Posterior vena cava (tissue), 2 donors: ENCODE results near the gene TBX3. TPM values are rescaled to one million over a fixed set of nuclear protein-coding genes. Genes with fewer than 3 reads are reported as not detected.

Source experiments
- DNase-seq: peaks from one replicate; pipeline ENCODE4 v3.0.0-alpha.2; 2020; ENCODE audit warnings: low spot score
- intact Hi-C, 2 donors: fragments of 100-400 bp; cut with DNase I; formaldehyde crosslinking; loops; one replicate each; pipeline versions ENCODE4 v1.14.1 to v1.14.2; 2022 to 2023
- total RNA-seq, 2 donors: library from RNA; stranded (reverse); fragmentation: NEBNext Ultra II Directional; extraction: Animal tissue kit (Norgen Biotek cat#: 25700); gene quantifications; one replicate each; pipeline ENCODE4 v1.2.1, GENCODE V29; 2021
- donor health status: DM: yes; HTN: yes; CAD: no.
- donor health status: DM: yes; HTN: yes; CAD: no.

The TBX3 gene
- total RNA-seq, 2 donors from 2014 or later, result 3.5 to 6.3 TPM

GRCh38 chr12:114656906-114657596, 26.9 kb downstream of the TBX3 start:
- no peak for DNase-seq
- intact Hi-C loops, result no loop called here

GRCh38 chr12:114655934-114656749, 27.8 kb downstream of the TBX3 start:
- no peak for DNase-seq
- intact Hi-C loops, result no loop called here

GRCh38 chr12:114649585-114649984, 34.4 kb downstream of the TBX3 start:
- intact Hi-C loops, result no loop called here
- no peak for DNase-seq

GRCh38 chr12:114648711-114649110, 35.3 kb downstream of the TBX3 start:
- DNase-seq, result no peak
- intact Hi-C loops, result no loop called here

- DNase-seq, result no peak
- intact Hi-C loops, result no loop called here
Measured at GRCh38 chr12:114638790-114639435, 45.1 kb downstream of the TBX3 start.

GRCh38 chr12:114636723-114637480, 47.1 kb downstream of the TBX3 start:
- no peak for DNase-seq
- intact Hi-C loops, result no loop called here

- intact Hi-C loops, result no loop called here
- DNase-seq, result no peak
Measured at GRCh38 chr12:114631242-114631641, 52.7 kb downstream of the TBX3 start.

- intact Hi-C loops, result no loop called here
- no peak for DNase-seq
Measured at GRCh38 chr12:114628199-114628598, 55.8 kb downstream of the TBX3 start.

GRCh38 chr12:114627393-114627792, 56.6 kb downstream of the TBX3 start:
- intact Hi-C loops, result no loop called here
- DNase-seq, result no peak

GRCh38 chr12:114625294-114625851, 58.6 kb downstream of the TBX3 start:
- DNase-seq, result no peak
- intact Hi-C loops, result no loop called here

- intact Hi-C loops, result no loop called here
- DNase-seq, result no peak
Measured at GRCh38 chr12:114623737-114624136, 60.2 kb downstream of the TBX3 start.
